CD4-positive, CD25-positive, alpha-beta regulatory T cell (primary cell): ENCODE results near the gene TIGD4. TPM values are rescaled to one million over a fixed set of nuclear protein-coding genes. Genes with fewer than 3 reads are reported as not detected.

Experiments used
- ATAC-seq, 2 donors: fragments of 150-1000 bp; cut with Tn5 transposase; one replicate each; pipeline ENCODE4 v1.10.0; 2021; ENCODE audit warnings: low read depth in 2 of 2, moderate number of reproducible peaks in 2 of 2, moderate library complexity in 1 of 2
- DNase-seq, 3 donors: peaks; one replicate each; pipeline versions ENCODE4 v3.0.0 to v3.0.0-alpha.2; 2012 to 2022; ENCODE audit warnings: mixed read lengths in 1 of 3
- H3K27ac ChIP-seq: one replicate; pipeline ENCODE4 v1.7.0; 2013; ENCODE audit warnings: mild to moderate bottlenecking, low read length; ENCODE audit not compliant: insufficient read depth, poor library complexity, severe bottlenecking
- H3K27me3 ChIP-seq: one replicate; pipeline ENCODE4 v1.7.0; 2013; ENCODE audit warnings: low read length; ENCODE audit not compliant: control insufficient read depth, insufficient read depth
- H3K36me3 ChIP-seq: one replicate; pipeline ENCODE4 v1.7.0; 2013; ENCODE audit warnings: mild to moderate bottlenecking, low read length, moderate library complexity; ENCODE audit not compliant: control insufficient read depth, insufficient read depth
- H3K4me1 ChIP-seq: 2 replicates; pipeline ENCODE4 v1.7.0; 2013; ENCODE audit warnings: mild to moderate bottlenecking, low read length; ENCODE audit not compliant: insufficient read depth, control insufficient read depth, poor library complexity, severe bottlenecking
- H3K4me3 ChIP-seq: one replicate; pipeline ENCODE4 v1.7.0; 2013; ENCODE audit warnings: low read depth, mild to moderate bottlenecking, low read length, moderate library complexity
- H3K9me3 ChIP-seq, 2 experiments: 1 replicate in 1 of 2; 2 replicates in 1 of 2; pipeline ENCODE4 v1.7.0; 2013; ENCODE audit warnings: low read length in 2 of 2, mild to moderate bottlenecking in 1 of 2, moderate library complexity in 1 of 2; ENCODE audit not compliant: control insufficient read depth in 2 of 2
- H3K27ac Mint-ChIP-seq, 3 donors: one replicate each; pipeline ENCODE4 v1.8.0; 2020 to 2022; ENCODE audit warnings: mild to moderate bottlenecking in 3 of 3, mixed read lengths in 3 of 3, moderate library complexity in 2 of 3
- H3K27me3 Mint-ChIP-seq: one replicate; pipeline ENCODE4 v1.8.0; 2022; ENCODE audit warnings: mild to moderate bottlenecking, mixed read lengths
- H3K36me3 Mint-ChIP-seq: one replicate; pipeline ENCODE4 v1.8.0; 2020; ENCODE audit warnings: mixed read lengths
- H3K4me1 Mint-ChIP-seq, 4 donors: one replicate each; pipeline ENCODE4 v1.8.0; 2020 to 2022; ENCODE audit warnings: mixed read lengths in 4 of 4, mild to moderate bottlenecking in 1 of 4
- H3K4me3 Mint-ChIP-seq, 4 donors: one replicate each; pipeline ENCODE4 v1.8.0; 2020 to 2022; ENCODE audit warnings: mild to moderate bottlenecking in 4 of 4, mixed read lengths in 4 of 4, moderate library complexity in 3 of 4
- H3K9me3 Mint-ChIP-seq, 7 donors: one replicate each; pipeline ENCODE4 v1.8.0; 2020 to 2022; ENCODE audit warnings: mixed read lengths in 7 of 7, mild to moderate bottlenecking in 3 of 7, moderate library complexity in 2 of 7
- polyA plus RNA-seq, 4 donors: library from polyadenylated mRNA; unstranded; fragments of 300-500 nt; fragmentation: Illumina TruSeq; gene quantifications; one replicate each; pipeline ENCODE4 v1.2.3, GENCODE V29; 2021
- total RNA-seq: library from RNA; stranded (reverse); gene quantifications from one replicate; pipeline ENCODE4 v1.2.3, GENCODE V29; 2022

TIGD4 gene
- total and polyA plus RNA-seq, 5 donors from 2014 or later = 0.18 to 0.25 TPM; not detected in 3

DNA sequence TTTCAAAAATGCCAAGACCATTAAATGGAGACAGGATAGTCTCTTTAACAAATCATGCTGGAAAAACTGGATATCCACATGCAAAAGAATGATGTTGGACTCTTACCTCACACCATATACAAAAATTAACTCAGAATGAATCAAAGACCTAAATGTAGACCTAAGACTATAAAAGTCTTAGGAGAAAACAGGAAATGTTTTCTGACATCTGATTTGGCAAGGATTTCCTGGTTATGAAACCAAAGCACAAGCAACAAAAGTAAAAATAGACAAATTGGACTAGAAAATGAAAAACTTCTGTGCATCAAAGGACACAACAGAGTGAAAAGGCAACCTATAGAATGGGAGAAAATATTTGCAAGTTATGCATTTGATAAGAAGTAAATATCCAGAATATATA is 37.8 kb upstream of the TIGD4 start:
- peak overlapping the region in 1 of 3 donors; percentile 64 for H3K27ac Mint-ChIP-seq
- peaks cover 13 to 21% (median 18%) of the 10 kb centered on the region in 4 donors for H3K4me1 Mint-ChIP-seq
- H3K4me3 Mint-ChIP-seq = peak overlapping the region in 1 of 4 donors; percentile 34
- peaks cover 3% of the 10 kb centered on the region for H3K36me3 ChIP-seq
- no peaks in the 10 kb centered on the region for H3K27me3 ChIP-seq
- peaks cover 38% of the 10 kb centered on the region for H3K36me3 Mint-ChIP-seq
- peaks cover 13% of the 10 kb centered on the region for H3K4me1 ChIP-seq
- no peak overlapping the region for H3K27ac ChIP-seq
- peak overlapping the region; percentile 42 for H3K4me3 ChIP-seq
- no peaks in the 10 kb centered on the region for H3K27me3 Mint-ChIP-seq
- ATAC-seq = no peak
- peaks cover 0 to 40% (median 19%) of the 10 kb centered on the region in 7 donors for H3K9me3 Mint-ChIP-seq
- DNase-seq = peak in 1 of 3 donors; percentile 34
- H3K9me3 ChIP-seq = peaks cover 23 to 32% of the 10 kb centered on the region in 2 experiments

DNA sequence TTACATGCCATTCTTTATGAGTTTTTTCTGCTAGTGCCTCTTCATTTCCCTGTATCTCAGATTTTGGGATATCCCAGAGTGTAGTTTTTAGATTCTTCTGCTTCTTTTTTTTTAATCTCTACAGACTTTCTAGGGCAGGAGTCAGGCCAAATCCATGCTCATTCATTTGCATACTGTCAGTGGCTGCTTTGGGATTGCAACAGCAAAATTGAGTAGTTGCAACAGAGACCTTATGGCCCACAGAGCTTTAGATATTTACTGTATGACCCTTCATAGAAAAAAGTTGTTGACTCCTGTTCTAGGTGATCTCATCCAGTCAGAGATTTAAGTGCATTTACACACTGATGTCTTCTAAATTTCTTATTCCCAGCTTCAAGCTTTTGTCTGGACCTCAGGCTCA is 35.5 kb upstream of the TIGD4 start:
- Histone ChIP-seq H3K4me1 (peaks cover 13% of the 10 kb centered on the region), H3K9me3 (peaks cover 23 to 32% of the 10 kb centered on the region in 2 experiments), H3K4me3 (no peak overlapping the region), H3K27me3 (no peaks in the 10 kb centered on the region), H3K27ac (no peak overlapping the region), H3K36me3 (peaks cover 3% of the 10 kb centered on the region)
- H3K27ac Mint-ChIP-seq = peak overlapping the region in 1 of 3 donors; percentile 63
- H3K36me3 Mint-ChIP-seq = peaks cover 48% of the 10 kb centered on the region
- peak overlapping the region in 1 of 4 donors; percentile 10 for H3K4me3 Mint-ChIP-seq
- H3K27me3 Mint-ChIP-seq = no peaks in the 10 kb centered on the region
- ATAC-seq = no peak
- DNase-seq = no peak
- peaks cover 15 to 21% (median 20%) of the 10 kb centered on the region in 4 donors for H3K4me1 Mint-ChIP-seq
- peaks cover 0 to 42% (median 19%) of the 10 kb centered on the region in 7 donors for H3K9me3 Mint-ChIP-seq

DNA sequence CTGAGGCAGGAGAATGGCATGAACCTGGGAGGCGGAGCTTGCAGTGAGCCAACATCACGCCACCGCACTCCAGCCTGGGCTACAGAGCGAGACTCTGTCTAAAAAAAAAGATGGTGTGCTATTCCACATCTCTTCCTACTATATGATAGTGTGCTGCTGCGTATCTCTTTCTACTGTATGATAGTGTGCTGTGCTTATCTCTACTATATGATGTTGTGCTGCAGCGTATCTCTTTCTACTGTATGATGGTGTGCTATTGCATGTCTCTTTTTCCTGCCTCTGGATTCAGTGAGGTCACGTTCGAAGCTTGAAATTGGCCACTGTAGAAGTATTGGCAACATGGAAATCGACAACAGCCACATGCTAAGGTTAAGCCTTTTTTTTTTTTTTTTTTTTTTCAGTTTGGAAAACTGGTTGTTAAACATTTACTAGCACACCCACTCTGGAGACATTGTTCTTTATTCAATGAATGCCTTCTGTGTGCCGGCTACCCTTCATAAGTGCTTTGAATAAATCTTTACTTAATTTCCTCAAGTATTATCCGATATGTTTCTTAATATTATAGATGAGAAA is 31.3 kb upstream of the TIGD4 start:
- H3K9me3 Mint-ChIP-seq = peaks cover 1 to 26% (median 10%) of the 10 kb centered on the region in 7 donors
- Histone ChIP-seq H3K27me3 (no peaks in the 10 kb centered on the region), H3K4me1 (no peaks in the 10 kb centered on the region), H3K27ac (no peak overlapping the region), H3K4me3 (no peak overlapping the region), H3K9me3 (peaks cover 12 to 17% of the 10 kb centered on the region in 2 experiments), H3K36me3 (peaks cover 3% of the 10 kb centered on the region)
- H3K27me3 Mint-ChIP-seq = no peaks in the 10 kb centered on the region
- no peak overlapping the region for H3K27ac Mint-ChIP-seq
- ATAC-seq = no peak
- DNase-seq = no peak
- no peak overlapping the region for H3K4me3 Mint-ChIP-seq
- peaks cover 42% of the 10 kb centered on the region for H3K36me3 Mint-ChIP-seq
- peaks cover 11 to 19% (median 15%) of the 10 kb centered on the region in 4 donors for H3K4me1 Mint-ChIP-seq

DNA sequence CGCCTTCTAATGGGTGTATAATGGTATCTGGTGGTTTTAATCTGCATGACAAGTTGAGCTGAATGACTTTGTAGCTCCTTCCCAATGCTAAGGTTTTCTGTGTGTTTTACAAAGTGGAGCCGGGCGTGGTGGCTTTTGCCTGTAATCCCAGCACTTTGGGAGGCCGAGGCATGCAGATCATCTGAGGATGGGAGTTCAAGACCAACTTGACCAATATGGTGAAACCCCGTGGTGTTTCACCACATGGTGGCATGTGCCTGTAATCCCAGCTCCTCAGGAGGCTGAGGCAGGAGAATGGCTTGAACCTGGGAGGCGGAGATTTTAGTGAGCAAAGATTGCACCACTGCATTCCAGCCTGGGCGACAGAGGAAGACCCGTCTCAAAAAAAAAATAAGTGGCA is 29.1 kb upstream of the TIGD4 start:
- H3K9me3 ChIP-seq = peaks cover under 1 to 7% of the 10 kb centered on the region in 2 experiments
- Mint-ChIP-seq H3K27ac (no peak overlapping the region), H3K36me3 (peaks cover 27% of the 10 kb centered on the region), H3K27me3 (no peaks in the 10 kb centered on the region), H3K4me3 (no peak overlapping the region), H3K9me3 (peaks cover 0 to 13% (median 7%) of the 10 kb centered on the region in 7 donors), H3K4me1 (peaks cover 13 to 20% (median 15%) of the 10 kb centered on the region in 4 donors)
- DNase-seq (no peak), ATAC-seq (no peak)
- peaks cover 3% of the 10 kb centered on the region for H3K36me3 ChIP-seq
- H3K27me3 ChIP-seq = no peaks in the 10 kb centered on the region
- no peaks in the 10 kb centered on the region for H3K4me1 ChIP-seq
- no peak overlapping the region for H3K4me3 ChIP-seq
- H3K27ac ChIP-seq = no peak overlapping the region

DNA sequence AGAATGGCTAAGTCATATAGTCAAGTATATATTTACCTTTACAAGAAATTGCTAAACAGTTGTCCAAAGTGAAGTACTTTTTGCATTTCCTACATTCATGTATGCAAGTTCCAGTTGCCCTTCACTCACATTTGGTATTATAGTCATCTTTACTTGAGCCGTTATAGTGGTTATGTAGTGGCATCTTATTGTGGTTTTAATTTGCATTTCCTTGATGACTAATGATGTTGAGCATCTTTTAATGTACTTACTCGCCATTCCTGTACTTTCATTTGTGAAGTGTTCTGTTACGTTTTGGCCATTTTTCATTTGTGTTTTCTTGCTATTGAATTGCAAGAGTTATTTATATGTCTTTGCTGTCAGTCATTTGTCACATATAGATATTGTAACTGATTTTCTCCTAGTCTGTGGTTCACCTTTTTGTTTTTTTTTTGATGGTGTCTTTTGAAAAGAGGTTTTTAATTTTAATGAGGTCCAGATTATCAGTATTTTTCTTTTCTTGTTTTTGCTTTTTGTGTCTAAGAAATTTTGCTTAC is 27.8 kb upstream of the TIGD4 start:
- H3K27ac ChIP-seq = no peak overlapping the region
- Mint-ChIP-seq H3K4me1 (peaks cover 13 to 20% (median 19%) of the 10 kb centered on the region in 4 donors), H3K9me3 (peaks cover 0 to 5% (median 2%) of the 10 kb centered on the region in 7 donors), H3K27ac (peak overlapping the region in 1 of 3 donors; percentile 31), H3K4me3 (peak overlapping the region; percentile 15 to 64 (median 46)), H3K36me3 (peaks cover 19% of the 10 kb centered on the region), H3K27me3 (no peaks in the 10 kb centered on the region)
- DNase-seq = peak in 1 of 3 donors; percentile 44
- H3K4me1 ChIP-seq = no peaks in the 10 kb centered on the region
- no peaks in the 10 kb centered on the region for H3K9me3 ChIP-seq
- peak overlapping the region; percentile 46 for H3K4me3 ChIP-seq
- peak; percentile 52 to 69 for ATAC-seq
- H3K36me3 ChIP-seq = no peaks in the 10 kb centered on the region
- H3K27me3 ChIP-seq = no peaks in the 10 kb centered on the region

DNA sequence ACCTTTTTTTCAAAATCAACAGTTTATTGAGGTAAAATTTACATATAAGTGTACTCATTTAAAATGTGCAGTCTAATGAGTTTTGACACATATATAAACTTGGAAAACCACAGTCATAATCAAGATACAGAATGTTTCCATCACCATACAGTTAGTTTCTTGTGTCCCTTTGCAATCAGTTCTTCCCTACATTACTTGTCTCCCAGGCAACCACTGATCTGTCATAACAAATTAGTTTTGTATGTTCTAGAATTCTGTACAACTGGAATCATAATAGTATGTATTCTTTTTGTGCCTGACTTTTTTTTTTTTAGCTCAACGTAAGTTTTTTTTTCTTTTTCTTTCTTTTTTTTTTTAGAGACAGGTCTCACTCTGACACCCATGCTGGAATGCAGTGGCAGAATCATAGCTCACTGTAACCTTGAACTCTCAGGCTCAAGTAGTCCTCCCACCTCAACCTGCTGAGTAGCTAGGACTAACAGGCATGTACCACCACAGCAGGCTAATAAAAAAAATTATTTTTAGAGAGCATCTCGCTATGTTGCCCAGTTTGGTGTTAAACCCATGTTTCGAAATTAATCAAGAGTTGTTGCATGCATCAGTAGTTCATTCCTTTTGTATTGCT is 27.1 kb upstream of the TIGD4 start:
- H3K4me1 ChIP-seq = no peaks in the 10 kb centered on the region
- H3K27ac ChIP-seq = no peak overlapping the region
- peaks cover 13 to 20% (median 20%) of the 10 kb centered on the region in 4 donors for H3K4me1 Mint-ChIP-seq
- H3K9me3 ChIP-seq = no peaks in the 10 kb centered on the region
- no peak overlapping the region for H3K4me3 ChIP-seq
- no peak overlapping the region for H3K27ac Mint-ChIP-seq
- no peaks in the 10 kb centered on the region for H3K36me3 ChIP-seq
- H3K4me3 Mint-ChIP-seq = no peak overlapping the region
- H3K36me3 Mint-ChIP-seq = peaks cover 13% of the 10 kb centered on the region
- DNase-seq (no peak), ATAC-seq (no peak)
- no peaks in the 10 kb centered on the region for H3K27me3 Mint-ChIP-seq
- no peaks in the 10 kb centered on the region for H3K27me3 ChIP-seq
- H3K9me3 Mint-ChIP-seq = peaks cover 0 to 5% (median 2%) of the 10 kb centered on the region in 7 donors

DNA sequence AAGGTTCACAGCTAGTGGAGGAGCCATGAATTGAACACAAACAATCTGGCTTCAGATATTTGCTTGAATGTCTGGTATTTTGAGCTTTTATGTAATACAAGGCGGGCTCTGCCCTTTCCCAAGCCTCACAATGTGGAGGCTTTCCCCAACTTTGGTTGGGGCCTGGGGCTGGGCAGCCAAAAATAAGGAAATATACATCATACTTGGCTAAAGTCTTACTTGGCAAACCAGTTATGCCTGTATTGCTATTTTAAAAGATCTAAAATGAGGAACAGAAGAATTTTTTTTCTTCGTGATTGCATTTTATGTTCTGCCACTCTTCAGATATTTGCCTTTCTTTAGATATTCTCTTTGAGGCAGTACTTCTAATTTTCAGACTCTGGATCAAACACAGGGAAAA is 26.3 kb upstream of the TIGD4 start:
- no peak overlapping the region for H3K27ac ChIP-seq
- H3K27ac Mint-ChIP-seq = no peak overlapping the region
- no peaks in the 10 kb centered on the region for H3K27me3 Mint-ChIP-seq

More for the DNA sequence above, 26.3 kb upstream of the TIGD4 start:
- H3K4me1 Mint-ChIP-seq = peaks cover 15 to 20% (median 19%) of the 10 kb centered on the region in 4 donors
- ATAC-seq (no peak), DNase-seq (no peak)
- Histone ChIP-seq H3K4me1 (no peaks in the 10 kb centered on the region), H3K27me3 (no peaks in the 10 kb centered on the region), H3K36me3 (no peaks in the 10 kb centered on the region), H3K4me3 (no peak overlapping the region), H3K9me3 (no peaks in the 10 kb centered on the region)
- no peak overlapping the region for H3K4me3 Mint-ChIP-seq
- peaks cover 0 to 5% (median 0%) of the 10 kb centered on the region in 7 donors for H3K9me3 Mint-ChIP-seq
- peaks cover 8% of the 10 kb centered on the region for H3K36me3 Mint-ChIP-seq
